Chondrocyte (in vitro differentiated cells): ENCODE results near the gene SEMG2. TPM values are rescaled to one million over a fixed set of nuclear protein-coding genes. Genes with fewer than 3 reads are reported as not detected.

ENCODE experiments used
- DNase-seq: peaks from one replicate; pipeline ENCODE4 v3.0.0; 2021; ENCODE audit warnings: mixed read lengths, low spot score
- H3K27ac Mint-ChIP-seq: one replicate; pipeline ENCODE4 v1.8.0; 2021; ENCODE audit warnings: mild to moderate bottlenecking, moderate library complexity, mixed read lengths; ENCODE audit not compliant: unreplicated experiment
- H3K27me3 Mint-ChIP-seq: 2 replicates; pipeline ENCODE4 v1.8.0; 2021; ENCODE audit warnings: low read depth, mixed read lengths
- H3K36me3 Mint-ChIP-seq: 2 replicates; pipeline ENCODE4 v1.8.0; 2021; ENCODE audit warnings: low read depth, mixed read lengths
- H3K4me1 Mint-ChIP-seq: 2 replicates; pipeline ENCODE4 v1.8.0; 2021; ENCODE audit warnings: low read depth, mild to moderate bottlenecking, mixed read lengths
- H3K4me3 Mint-ChIP-seq: one replicate; pipeline ENCODE4 v1.8.0; 2021; ENCODE audit warnings: mild to moderate bottlenecking, moderate library complexity, mixed read lengths; ENCODE audit not compliant: unreplicated experiment
- H3K9me3 Mint-ChIP-seq: 2 replicates; pipeline ENCODE4 v1.8.0; 2021; ENCODE audit warnings: low read depth, mixed read lengths
- CTCF ChIP-seq: fragments of 200-600 bp; sonication (generic); IDR thresholded peaks from 2 replicates; pipeline ENCODE4 v1.5.0; 2021; ENCODE audit warnings: antibody characterized with exemption, mild to moderate bottlenecking, moderate library complexity
- total RNA-seq: library from RNA; stranded (reverse); gene quantifications from 3 replicates; pipeline ENCODE4 v1.2.1, GENCODE V29; 2021

The SEMG2 gene
- total RNA-seq, 1 donor from 2014 or later, result not detected

DNA sequence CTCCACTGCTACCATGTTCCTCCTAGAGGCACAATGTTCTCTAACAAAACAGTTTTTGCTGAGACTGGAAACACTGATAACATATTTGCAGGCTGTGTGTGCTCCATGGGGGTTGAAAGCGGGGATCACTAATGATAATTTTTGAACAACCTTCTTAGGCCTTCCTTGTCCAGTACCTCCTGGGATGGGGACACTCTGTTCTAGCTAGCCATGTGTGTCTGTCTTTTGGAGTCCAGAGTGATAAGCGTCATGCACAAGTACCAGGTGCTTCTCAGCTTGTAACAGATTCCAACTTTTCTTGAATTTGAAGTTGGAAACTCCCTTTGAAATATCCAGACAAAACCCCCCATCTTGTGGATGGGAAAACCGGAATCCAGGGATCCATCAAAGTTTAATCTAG, 31.3 kb upstream of the SEMG2 start:
- no peak overlapping the region for H3K4me3 Mint-ChIP-seq
- H3K9me3 Mint-ChIP-seq, result no peaks in the 10 kb centered on the region
- TF ChIP-seq CTCF, result no peak
- DNase-seq, result no peak
- no peaks in the 10 kb centered on the region for H3K4me1 Mint-ChIP-seq
- H3K27ac Mint-ChIP-seq, result no peak overlapping the region
- H3K27me3 Mint-ChIP-seq, result peaks cover 13% of the 10 kb centered on the region
- H3K36me3 Mint-ChIP-seq, result no peaks in the 10 kb centered on the region

DNA sequence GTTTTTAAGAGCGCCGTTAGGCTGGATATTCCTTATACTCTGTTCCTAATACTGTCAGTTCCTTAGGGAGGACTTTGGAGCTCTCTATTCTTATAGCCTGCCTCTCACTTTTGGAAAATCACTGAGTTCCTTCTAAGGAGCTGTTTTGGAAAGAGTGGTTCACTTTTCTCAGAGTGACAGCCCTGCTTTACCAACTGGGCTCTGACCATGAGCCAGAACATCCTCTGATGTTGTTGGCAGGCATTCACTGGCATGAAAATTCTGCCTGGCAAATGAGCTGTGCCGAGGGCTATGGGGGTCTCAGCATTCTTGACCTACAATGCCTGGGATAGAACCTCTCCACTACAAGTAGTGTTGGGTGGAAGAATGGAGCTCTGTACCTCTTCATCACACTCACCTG, 29.2 kb upstream of the SEMG2 start:
- no peak for DNase-seq
- no peak overlapping the region for H3K27ac Mint-ChIP-seq
- no peak for TF ChIP-seq CTCF
- H3K9me3 Mint-ChIP-seq, result no peaks in the 10 kb centered on the region
- H3K4me1 Mint-ChIP-seq, result no peaks in the 10 kb centered on the region
- no peaks in the 10 kb centered on the region for H3K36me3 Mint-ChIP-seq
- peaks cover 11% of the 10 kb centered on the region for H3K27me3 Mint-ChIP-seq
- H3K4me3 Mint-ChIP-seq, result no peak overlapping the region

GRCh38 chr20:45193331-45193730, 27.8 kb upstream of the SEMG2 start:
- H3K4me3 Mint-ChIP-seq, result no peak overlapping the region
- no peak overlapping the region for H3K27ac Mint-ChIP-seq
- H3K4me1 Mint-ChIP-seq, result no peaks in the 10 kb centered on the region
- peaks cover 13% of the 10 kb centered on the region for H3K27me3 Mint-ChIP-seq
- TF ChIP-seq CTCF, result no peak
- no peak for DNase-seq
- no peaks in the 10 kb centered on the region for H3K9me3 Mint-ChIP-seq
- H3K36me3 Mint-ChIP-seq, result no peaks in the 10 kb centered on the region

GRCh38 chr20:45206725-45207124, 14.4 kb upstream of the SEMG2 start, which contains the start of gene SEMG1:
SEMG1 (plus strand) TSS chr20:45207033; CDS start chr20:45207054, 21 bp downstream.
- Mint-ChIP-seq H3K4me3 (no peak within 1 kb of the TSS), H3K36me3 (no peaks in the 10 kb centered on the region), H3K27ac (no peak within 1 kb of the TSS), H3K27me3 (peaks cover 25% of the 10 kb centered on the region), H3K4me1 (no peaks in the 10 kb centered on the region), H3K9me3 (peaks cover 5% of the 10 kb centered on the region)
- no peak for TF ChIP-seq CTCF
- DNase-seq, result no peak

- no peak for TF ChIP-seq CTCF
- Mint-ChIP-seq H3K27me3 (peaks cover 27% of the 10 kb centered on the region), H3K4me3 (no peak overlapping the region), H3K27ac (no peak overlapping the region), H3K9me3 (no peaks in the 10 kb centered on the region), H3K36me3 (no peaks in the 10 kb centered on the region), H3K4me1 (no peaks in the 10 kb centered on the region)
- DNase-seq, result no peak
Measured at GRCh38 chr20:45209924-45210323, 11.2 kb upstream of the SEMG2 start.
